Osteocyte (in vitro differentiated cells): ENCODE results near the gene APOOL. TPM values are rescaled to one million over a fixed set of nuclear protein-coding genes. Genes with fewer than 3 reads are reported as not detected.
"Not testable (repeated sequence)": the region's sequence is repeated elsewhere in the genome, so short reads cannot be mapped to it uniquely, and the experiment has no call there.

Source experiments
- DNase-seq: peaks from one replicate; pipeline ENCODE4 v3.0.0; 2021; ENCODE audit warnings: mixed read lengths; ENCODE audit not compliant: unreplicated experiment; ENCODE audit errors: extremely low spot score
- H3K27ac Mint-ChIP-seq: one replicate; pipeline ENCODE4 v1.8.0; 2021; ENCODE audit warnings: mild to moderate bottlenecking, mixed read lengths; ENCODE audit not compliant: unreplicated experiment
- H3K27me3 Mint-ChIP-seq: one replicate; pipeline ENCODE4 v1.8.0; 2021; ENCODE audit warnings: mixed read lengths; ENCODE audit not compliant: unreplicated experiment
- H3K36me3 Mint-ChIP-seq: one replicate; pipeline ENCODE4 v1.8.0; 2021; ENCODE audit warnings: mixed read lengths; ENCODE audit not compliant: unreplicated experiment
- H3K4me1 Mint-ChIP-seq: one replicate; pipeline ENCODE4 v1.8.0; 2021; ENCODE audit warnings: mixed read lengths; ENCODE audit not compliant: unreplicated experiment
- H3K4me3 Mint-ChIP-seq: one replicate; pipeline ENCODE4 v1.8.0; 2021; ENCODE audit warnings: mild to moderate bottlenecking, moderate library complexity, mixed read lengths; ENCODE audit not compliant: unreplicated experiment
- H3K9me3 Mint-ChIP-seq: one replicate; pipeline ENCODE4 v1.8.0; 2021; ENCODE audit warnings: mixed read lengths; ENCODE audit not compliant: unreplicated experiment
- CTCF ChIP-seq: fragments of 200-600 bp; sonication (generic); IDR thresholded peaks from 2 replicates; pipeline ENCODE4 v1.5.0; 2021; ENCODE audit warnings: antibody characterized with exemption, mild to moderate bottlenecking, moderate library complexity
- total RNA-seq: library from RNA; stranded (reverse); gene quantifications from 2 replicates; pipeline ENCODE4 v1.2.1, GENCODE V29; 2021

The APOOL gene
- total RNA-seq, 1 donor from 2014 or later: 19.7 TPM

GRCh38 chrX:85001344-85001743 is 2.3 kb upstream of the APOOL start:
- H3K9me3 Mint-ChIP-seq: peaks cover 4% of the 10 kb centered on the region
- no peak for TF ChIP-seq CTCF
- H3K27me3 Mint-ChIP-seq: no peaks in the 10 kb centered on the region
- no peaks in the 10 kb centered on the region for H3K36me3 Mint-ChIP-seq
- H3K27ac Mint-ChIP-seq: no peak overlapping the region
- no peak overlapping the region for H3K4me3 Mint-ChIP-seq
- peaks cover 9% of the 10 kb centered on the region for H3K4me1 Mint-ChIP-seq
- no peak for DNase-seq

- Mint-ChIP-seq H3K27me3 (no peaks in the 10 kb centered on the region), H3K36me3 (no peaks in the 10 kb centered on the region), H3K9me3 (peaks cover 4% of the 10 kb centered on the region), H3K4me3 (peak overlapping the region; percentile 82), H3K27ac (peak overlapping the region; percentile 79), H3K4me1 (peaks cover 9% of the 10 kb centered on the region)
- no peak for DNase-seq
- TF ChIP-seq CTCF: no peak
These were observed 578 bp downstream of the APOOL start for GRCh38 chrX:85004255-85004654.

- TF ChIP-seq CTCF: no peak
- Mint-ChIP-seq H3K4me1 (peaks cover under 1% of the 10 kb centered on the region), H3K27ac (no peak overlapping the region), H3K36me3 (no peaks in the 10 kb centered on the region), H3K27me3 (no peaks in the 10 kb centered on the region), H3K4me3 (no peak overlapping the region), H3K9me3 (peaks cover 32% of the 10 kb centered on the region)
- no peak for DNase-seq
These were observed 8.4 kb downstream of the APOOL start for GRCh38 chrX:85012098-85012497.

GRCh38 chrX:85015351-85015750 is 11.7 kb downstream of the APOOL start:
- not testable (repeated sequence) for H3K27ac Mint-ChIP-seq, H3K4me3 Mint-ChIP-seq, H3K36me3 Mint-ChIP-seq, DNase-seq, H3K27me3 Mint-ChIP-seq
- Mint-ChIP-seq H3K4me1 (peaks cover 15% of the 10 kb centered on the region), H3K9me3 (peaks cover 44% of the 10 kb centered on the region)

GRCh38 chrX:85017721-85018120 is 14.0 kb downstream of the APOOL start:
- peaks cover 31% of the 10 kb centered on the region for H3K9me3 Mint-ChIP-seq
- H3K36me3 Mint-ChIP-seq: peaks cover 9% of the 10 kb centered on the region
- TF ChIP-seq CTCF: no peak
- no peak for DNase-seq
- no peaks in the 10 kb centered on the region for H3K27me3 Mint-ChIP-seq
- peaks cover 15% of the 10 kb centered on the region for H3K4me1 Mint-ChIP-seq
- H3K27ac Mint-ChIP-seq: peak overlapping the region; percentile 45
- H3K4me3 Mint-ChIP-seq: peak overlapping the region; percentile 14

- H3K27me3 Mint-ChIP-seq: no peaks in the 10 kb centered on the region
- H3K9me3 Mint-ChIP-seq: peaks cover 26% of the 10 kb centered on the region
- H3K36me3 Mint-ChIP-seq: peaks cover 9% of the 10 kb centered on the region
- no peak for DNase-seq
- no peak for TF ChIP-seq CTCF
- no peak overlapping the region for H3K4me3 Mint-ChIP-seq
- no peak overlapping the region for H3K27ac Mint-ChIP-seq
- H3K4me1 Mint-ChIP-seq: peaks cover 15% of the 10 kb centered on the region
These were observed 14.8 kb downstream of the APOOL start for GRCh38 chrX:85018471-85018870.
